IPS-18c (cell line): ENCODE results near the gene NKAIN2.
"Not testable (repeated sequence)": the region's sequence is repeated elsewhere in the genome, so short reads cannot be mapped to it uniquely, and the experiment has no call there.

Source experiments
- H3K4me3 ChIP-seq: 2 replicates; pipeline ENCODE4 v1.7.0; 2013; ENCODE audit warnings: low read depth, mild to moderate bottlenecking, low read length, moderate library complexity; ENCODE audit not compliant: insufficient read depth
- H3K9me3 ChIP-seq: one replicate; pipeline ENCODE4 v1.6.1; 2013; ENCODE audit warnings: mild to moderate bottlenecking, low read length, moderate library complexity; ENCODE audit not compliant: control insufficient read depth, insufficient read depth

Gene NKAIN2

DNA sequence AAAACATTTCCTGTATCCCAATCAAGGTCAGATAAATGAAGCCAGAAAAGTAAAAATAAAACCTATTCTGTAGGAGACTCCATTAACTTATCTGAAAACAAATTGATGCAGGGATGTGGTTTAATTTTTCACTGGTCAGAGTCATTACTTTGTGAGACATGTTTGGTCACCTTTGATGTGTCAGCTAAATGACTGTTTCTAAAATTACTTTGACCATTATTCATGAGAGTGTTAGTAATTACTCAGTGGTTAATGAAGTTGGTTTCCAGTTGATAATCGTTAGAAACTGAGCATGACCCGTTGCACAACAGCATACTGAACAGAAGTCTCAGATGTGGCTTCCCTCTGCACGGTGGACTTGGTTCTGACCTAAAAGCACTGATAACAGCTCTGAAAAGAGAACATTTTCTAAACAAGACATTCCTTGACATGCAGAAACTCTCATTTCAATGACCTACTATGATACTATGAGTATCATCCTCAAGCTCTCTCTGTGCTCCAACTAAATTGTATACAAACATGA lies 748.1 kb downstream of the NKAIN2 start:
- no peaks in the 10 kb centered on the region for H3K9me3 ChIP-seq
- no peak overlapping the region for H3K4me3 ChIP-seq

DNA sequence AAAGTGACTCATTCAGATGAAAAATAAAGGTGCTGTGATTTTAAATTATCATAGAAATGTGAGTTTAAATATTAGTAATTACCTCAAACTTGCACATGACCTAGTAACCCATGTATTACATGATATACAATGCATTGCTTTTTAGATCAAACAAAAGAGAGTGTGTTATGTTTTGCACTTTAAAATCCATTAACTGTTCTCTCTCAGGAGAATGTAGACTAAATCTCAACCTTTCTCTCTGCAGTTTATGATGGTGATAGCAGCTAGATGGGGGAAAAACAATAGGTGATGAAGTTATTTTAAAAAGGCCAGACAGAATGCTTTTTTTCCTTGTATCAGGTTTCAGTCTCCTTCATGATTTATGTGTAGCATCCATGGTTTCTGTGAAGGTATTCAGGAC lies 754.2 kb downstream of the NKAIN2 start:
- H3K9me3 ChIP-seq: no peaks in the 10 kb centered on the region
- H3K4me3 ChIP-seq: no peak overlapping the region

DNA sequence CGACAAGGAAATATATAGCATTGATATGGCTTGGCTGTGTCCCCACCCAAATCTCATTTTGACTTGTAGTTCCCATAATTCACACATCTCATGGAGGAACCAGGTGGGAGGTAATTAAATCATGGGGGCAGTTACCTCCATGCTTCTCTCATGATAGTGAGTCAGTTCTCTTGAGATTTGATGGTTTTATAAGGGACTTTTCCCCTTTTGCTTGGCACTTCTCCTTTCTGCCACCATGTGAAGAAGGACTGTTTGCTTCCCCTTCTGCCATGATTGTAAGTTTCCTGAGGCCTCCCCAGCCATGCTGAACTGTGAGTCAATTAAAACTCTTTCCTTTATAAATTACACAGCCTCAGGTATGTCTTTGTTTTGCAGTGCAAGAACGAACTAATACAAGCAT lies 756.4 kb downstream of the NKAIN2 start:
- not testable (repeated sequence) for H3K9me3 ChIP-seq, H3K4me3 ChIP-seq

DNA sequence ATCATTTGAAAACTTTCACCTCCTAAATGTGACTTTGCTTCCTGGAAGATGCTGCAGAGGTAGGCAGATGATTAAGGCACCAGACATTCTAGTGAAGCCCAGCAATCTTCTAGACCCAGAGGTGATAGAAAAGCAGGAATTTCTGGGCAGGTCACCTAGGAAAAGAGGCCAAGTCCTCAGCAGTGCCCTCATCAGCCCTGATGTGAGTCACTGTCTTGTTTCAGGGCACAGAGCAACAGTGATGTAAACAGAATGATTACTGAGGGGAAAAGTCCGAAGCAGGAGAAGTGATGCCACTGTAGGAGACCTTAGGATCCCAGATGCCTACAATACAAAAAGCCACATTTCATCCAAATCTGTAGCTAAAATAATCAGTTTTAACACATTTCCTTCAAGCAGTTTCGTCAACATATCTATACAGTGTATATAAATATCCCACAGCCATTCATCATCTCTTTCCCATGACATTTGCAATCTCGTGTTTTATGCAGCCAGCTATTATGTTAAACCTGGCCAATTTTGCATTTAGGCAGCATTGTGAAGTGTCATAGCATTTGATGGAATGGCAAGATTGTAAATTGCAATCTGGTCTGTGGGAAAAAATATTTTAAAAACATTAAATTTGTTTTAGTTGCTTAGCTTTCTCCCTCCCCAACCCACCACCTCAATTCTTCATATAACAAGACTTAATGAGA lies 757.4 kb downstream of the NKAIN2 start:
- no peaks in the 10 kb centered on the region for H3K9me3 ChIP-seq
- no peak overlapping the region for H3K4me3 ChIP-seq

DNA sequence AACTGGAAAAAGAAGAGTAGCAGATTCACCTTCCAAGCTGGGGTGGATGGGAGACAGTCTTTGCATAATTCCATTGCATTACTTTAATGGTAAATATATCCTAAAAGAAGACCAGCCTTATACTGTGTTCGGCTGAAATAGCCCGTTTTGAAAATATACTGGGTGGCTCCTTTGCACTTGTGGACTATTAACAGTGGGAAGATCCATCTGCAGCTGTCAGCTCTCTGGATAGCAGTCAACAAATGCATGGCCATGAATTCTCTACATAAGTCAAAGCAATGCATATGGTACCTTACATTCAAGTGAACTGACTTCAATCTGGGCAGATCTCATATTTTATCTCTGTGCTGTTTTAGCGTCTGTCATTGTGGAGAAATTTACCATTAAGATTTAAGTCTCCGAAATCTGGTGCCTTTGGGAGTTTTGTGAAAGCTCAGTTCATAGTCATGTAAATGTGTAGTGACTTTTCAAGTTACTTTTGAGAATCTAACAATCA lies 758.0 kb downstream of the NKAIN2 start:
- Histone ChIP-seq H3K4me3 (no peak overlapping the region), H3K9me3 (no peaks in the 10 kb centered on the region)

DNA sequence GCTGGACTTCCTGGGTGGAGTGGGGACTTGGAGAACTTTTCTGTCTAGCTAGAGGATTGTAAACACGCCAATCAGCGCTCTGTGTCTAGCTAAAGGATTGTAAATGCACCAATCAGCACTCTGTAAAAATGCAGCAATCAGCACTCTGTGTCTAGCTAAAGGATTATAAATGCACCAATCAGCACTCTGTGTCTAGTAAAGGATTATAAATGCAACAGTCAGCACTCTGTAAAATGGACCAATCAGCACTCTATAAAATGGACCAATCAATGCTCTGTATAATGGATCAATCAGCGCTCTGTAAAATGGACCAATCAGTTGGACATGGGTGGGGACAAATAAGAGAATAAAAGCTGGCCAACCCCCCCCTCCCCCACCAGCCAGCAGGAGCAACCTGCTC lies 760.5 kb downstream of the NKAIN2 start:
- not testable (repeated sequence) for H3K4me3 ChIP-seq, H3K9me3 ChIP-seq

DNA sequence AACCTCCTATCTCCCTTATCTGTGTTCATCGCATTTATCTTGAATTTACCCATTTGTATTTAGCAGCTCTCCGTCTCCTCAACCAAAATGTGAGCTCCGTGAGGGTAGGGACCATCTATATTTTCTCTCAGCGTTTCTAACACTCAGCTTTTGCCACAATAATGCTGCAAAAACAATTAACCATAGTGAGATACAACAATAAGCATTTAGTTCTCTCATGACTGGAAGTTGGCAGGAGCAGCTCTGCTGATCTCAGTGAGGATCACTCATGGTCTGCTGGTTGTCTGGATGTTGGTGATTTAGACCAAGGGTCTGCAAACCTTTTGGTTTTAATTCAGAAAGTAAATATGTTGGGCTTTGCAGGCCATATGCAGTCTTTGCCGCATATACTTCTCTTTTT lies 763.7 kb downstream of the NKAIN2 start:
- no peak overlapping the region for H3K4me3 ChIP-seq

DNA sequence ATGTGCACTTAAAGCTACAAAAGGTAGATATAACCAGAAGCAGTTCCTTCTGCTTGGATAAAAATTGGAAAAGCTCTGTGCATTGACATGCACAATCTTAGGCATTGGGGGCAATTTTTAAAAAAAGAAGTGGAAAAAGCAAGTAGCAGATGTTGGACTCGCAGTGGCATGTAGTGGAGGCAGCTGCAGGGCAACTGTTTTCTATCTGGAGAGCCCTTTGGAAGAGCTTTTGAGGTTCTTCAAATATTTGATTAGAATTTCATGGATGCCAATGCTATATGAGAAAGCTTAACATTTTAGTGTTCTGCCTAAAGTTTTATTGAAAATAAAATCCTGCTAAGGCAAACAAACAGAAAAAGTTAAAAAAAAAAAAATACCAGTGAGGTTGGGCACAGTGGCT lies 770.3 kb downstream of the NKAIN2 start:
- H3K4me3 ChIP-seq: no peak overlapping the region
- peaks cover 5% of the 10 kb centered on the region for H3K9me3 ChIP-seq

More for the DNA sequence above, 763.7 kb downstream of the NKAIN2 start:
- H3K9me3 ChIP-seq: peaks cover 5% of the 10 kb centered on the region

DNA sequence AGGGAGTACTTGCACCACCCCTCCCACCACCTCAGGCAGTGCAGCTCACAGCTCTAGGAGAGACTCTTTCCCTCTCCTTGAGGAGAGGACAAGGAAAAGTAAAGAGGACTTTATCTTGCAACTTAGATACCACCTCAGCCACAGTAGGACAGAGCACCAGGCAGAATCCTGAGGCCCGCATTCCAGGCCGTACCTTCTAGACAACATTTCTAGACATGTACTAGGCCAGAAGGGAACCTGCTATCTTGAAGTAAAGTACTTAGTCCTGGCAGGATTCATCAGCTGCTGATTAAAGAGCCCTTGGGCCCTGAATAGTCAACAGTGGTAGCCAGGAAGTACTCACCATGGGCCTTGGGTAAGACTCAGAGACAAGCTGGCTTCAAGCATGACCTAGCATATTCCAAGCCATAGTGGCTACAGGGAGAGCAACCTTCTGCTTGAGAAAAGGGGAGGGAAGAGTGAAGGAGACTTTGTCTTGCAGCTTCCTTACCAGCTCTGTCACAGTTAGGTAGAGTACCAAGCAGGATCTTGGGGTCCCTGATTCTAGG lies 774.1 kb downstream of the NKAIN2 start:
- no peaks in the 10 kb centered on the region for H3K9me3 ChIP-seq
- H3K4me3 ChIP-seq: no peak overlapping the region

DNA sequence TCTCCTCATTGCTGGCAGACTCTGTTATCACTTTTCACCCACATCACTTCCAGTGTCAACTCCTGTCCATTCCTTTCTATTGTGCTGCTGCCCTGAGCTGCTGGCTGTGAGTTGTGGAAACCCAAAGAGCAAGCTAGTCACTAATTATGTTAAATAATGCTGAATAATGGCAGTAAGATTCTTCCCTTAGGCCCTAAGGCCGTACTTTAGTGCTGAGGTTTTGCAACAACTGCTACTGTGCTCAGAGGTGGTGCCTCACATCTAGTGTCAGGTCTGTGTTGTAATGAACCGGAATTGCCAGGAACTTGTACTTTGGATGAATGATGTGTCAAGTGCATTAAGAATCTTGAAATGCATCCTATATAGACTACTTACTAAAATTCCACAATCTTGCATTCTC lies 786.3 kb downstream of the NKAIN2 start:
- no peak overlapping the region for H3K4me3 ChIP-seq
- no peaks in the 10 kb centered on the region for H3K9me3 ChIP-seq

DNA sequence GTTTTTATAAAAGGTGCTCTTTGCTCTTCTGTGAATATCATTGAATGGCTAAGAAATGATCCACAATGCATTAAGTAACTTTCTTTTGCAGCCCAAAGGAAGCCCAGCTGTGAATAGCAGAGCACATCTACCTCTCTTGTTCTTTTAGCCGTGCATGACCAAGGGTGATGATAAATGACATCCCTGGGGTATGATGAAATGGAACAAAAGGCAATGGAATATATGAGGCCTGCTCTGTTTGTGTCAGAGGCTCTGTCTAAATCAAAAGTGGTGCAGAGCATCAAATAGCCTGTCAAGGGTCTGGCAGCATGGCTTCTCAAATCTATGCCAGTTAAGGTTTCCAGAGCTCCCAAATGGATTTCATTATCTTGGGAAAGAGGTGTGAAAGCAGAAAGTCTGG lies 796.0 kb downstream of the NKAIN2 start:
- Histone ChIP-seq H3K9me3 (no peaks in the 10 kb centered on the region), H3K4me3 (no peak overlapping the region)

DNA sequence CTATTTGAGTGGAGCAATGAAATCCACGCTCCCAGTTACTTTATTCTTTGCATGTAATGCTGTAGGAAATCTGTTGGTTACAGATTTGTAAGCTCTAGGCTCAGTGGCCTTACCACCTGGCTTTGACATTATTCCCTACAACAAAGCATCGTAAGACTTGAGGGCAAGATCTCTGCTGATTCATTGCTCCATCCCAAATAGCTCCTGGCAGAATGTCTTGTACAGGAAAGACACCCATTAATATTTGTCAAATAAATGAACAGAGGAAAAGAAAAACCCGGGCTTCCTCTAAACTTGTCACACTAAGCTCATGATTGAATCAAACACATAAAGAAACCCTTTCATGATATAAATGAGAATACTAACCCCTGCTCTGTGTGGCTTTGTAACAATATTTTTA lies 801.1 kb downstream of the NKAIN2 start:
- H3K4me3 ChIP-seq: no peak overlapping the region
- H3K9me3 ChIP-seq: no peaks in the 10 kb centered on the region

DNA sequence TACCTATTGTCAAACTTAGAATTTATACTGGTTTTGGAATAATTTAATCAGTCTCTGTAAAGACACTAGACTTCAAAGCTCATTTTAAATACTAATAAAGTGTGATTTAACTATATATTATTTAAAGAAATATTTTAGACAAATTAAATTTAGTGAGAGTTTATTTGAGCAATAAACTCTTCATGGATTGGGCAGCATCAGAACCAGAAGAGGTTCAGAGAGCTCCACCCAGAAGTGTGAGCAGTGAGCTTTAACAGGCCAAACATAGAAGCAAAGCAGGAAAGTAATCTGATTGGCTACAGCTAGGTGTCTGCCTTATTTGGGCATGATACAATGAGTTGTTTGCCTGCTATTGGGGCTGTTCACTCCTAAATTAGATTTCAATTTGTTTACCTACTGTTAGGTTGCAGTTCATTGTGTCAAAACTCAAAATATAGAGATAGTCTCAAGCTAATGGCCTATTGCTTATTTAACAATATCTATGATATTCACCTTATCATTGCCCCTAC lies 803.5 kb downstream of the NKAIN2 start:
- Histone ChIP-seq H3K4me3 (no peak overlapping the region), H3K9me3 (no peaks in the 10 kb centered on the region)

DNA sequence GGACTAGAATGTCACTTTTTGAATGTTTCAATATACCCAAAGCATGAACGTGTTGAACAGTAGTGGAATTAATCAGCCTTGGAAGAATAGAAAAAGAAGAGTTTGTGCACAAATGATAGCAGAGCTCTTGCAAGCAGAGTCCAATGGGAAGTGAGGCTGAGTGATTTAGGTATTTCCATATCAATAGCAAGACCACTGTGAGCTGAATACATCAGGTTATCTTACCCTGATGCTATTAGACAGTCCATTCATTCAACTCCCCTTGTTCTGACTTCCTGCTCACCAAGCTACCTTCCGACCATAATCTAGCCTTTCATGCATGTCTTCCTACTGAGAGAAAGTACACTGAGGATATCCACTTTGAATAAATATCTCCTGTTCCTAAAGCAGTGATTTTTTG lies 809.4 kb downstream of the NKAIN2 start:
- Histone ChIP-seq H3K9me3 (no peaks in the 10 kb centered on the region), H3K4me3 (no peak overlapping the region)

DNA sequence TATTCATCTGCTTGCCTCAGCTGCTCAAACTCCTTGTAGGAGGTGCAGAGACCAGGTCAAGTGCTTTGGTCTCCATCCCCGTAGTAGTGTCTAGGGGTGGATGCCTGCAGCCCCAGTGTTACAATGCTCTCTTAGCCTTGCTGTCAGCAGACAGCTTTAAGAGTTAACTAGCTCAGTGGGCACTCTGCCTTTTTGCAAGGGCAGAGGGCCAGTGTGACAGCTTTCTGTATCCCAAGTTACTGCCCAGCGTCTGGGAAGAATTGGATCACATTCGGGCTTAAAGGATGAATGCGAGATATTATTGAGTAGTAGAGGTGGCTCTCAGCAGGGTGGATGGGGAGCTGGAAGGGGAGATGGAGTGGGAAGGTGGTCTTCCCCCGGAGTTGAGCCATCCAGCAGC lies 818.7 kb downstream of the NKAIN2 start:
- Histone ChIP-seq H3K4me3 (no peak overlapping the region), H3K9me3 (no peaks in the 10 kb centered on the region)

DNA sequence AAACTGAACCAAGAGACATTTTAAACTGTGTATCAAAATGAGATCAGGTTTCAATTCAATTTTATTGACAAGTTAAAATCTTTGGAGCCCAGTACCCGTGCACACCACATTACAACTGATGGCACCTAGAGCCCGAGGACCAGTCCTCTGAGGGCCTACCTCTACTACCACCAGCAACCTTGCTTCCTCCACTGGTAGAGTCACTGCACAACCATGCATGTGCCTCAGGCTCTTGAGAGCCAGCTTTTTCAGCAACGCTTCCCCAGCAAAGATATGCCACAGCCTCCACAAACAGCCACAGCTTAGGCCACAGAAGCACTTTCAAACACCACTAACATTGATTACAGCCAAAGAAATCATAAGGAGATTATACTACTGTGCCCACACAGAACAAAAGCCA lies 830.0 kb downstream of the NKAIN2 start:
- no peaks in the 10 kb centered on the region for H3K9me3 ChIP-seq
- no peak overlapping the region for H3K4me3 ChIP-seq

DNA sequence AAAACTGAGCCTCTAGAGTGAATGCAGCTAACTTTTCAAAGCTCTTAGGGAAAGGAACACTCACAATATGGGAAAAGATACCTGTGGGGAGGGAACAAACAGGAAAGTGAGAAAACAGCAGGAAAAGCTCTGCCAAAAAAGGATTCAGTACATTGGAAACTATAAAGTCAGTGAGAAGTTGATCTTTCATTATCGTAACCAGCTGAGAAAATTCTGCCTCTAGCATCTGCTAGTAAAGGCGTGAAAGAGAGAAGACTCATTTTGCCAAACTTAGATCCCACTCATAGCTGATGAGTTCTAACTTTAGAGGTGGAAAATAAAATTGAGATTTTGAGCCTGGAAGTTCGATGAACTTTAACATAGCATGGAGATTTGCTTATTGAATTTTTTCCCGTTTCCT lies 836.8 kb downstream of the NKAIN2 start:
- Histone ChIP-seq H3K9me3 (no peaks in the 10 kb centered on the region), H3K4me3 (no peak overlapping the region)

DNA sequence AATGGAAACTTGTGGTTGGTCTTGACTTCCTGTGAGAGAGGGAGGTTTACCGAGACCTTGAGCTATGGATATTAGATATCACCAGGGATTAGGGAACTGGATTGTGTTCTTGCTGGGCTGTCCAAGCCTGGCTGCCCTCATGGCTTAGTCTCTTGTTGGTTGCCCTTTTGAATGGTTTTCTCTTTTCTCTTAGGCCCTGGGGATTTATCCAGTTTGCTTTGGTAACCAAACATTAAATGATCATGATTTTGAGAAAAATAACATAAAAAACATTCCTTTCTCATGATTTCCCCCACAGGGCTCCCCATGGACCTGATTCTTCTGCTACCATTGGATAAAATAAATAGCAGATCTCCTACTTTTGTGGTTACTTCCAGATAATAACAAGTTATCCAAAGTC lies 852.2 kb downstream of the NKAIN2 start:
- Histone ChIP-seq H3K9me3 (no peaks in the 10 kb centered on the region), H3K4me3 (no peak overlapping the region)
